Activated T-cell treated with anti-CD3 and anti-CD28 coated beads, Interleukin-2, amount 50 U/mL, for 1 hour (primary cell): Measurements from ENCODE around the gene DGKE.

ENCODE experiments used
- DNase-seq: peaks from one replicate; pipeline ENCODE4 v3.0.0-alpha.2; 2020

Gene DGKE

DNA sequence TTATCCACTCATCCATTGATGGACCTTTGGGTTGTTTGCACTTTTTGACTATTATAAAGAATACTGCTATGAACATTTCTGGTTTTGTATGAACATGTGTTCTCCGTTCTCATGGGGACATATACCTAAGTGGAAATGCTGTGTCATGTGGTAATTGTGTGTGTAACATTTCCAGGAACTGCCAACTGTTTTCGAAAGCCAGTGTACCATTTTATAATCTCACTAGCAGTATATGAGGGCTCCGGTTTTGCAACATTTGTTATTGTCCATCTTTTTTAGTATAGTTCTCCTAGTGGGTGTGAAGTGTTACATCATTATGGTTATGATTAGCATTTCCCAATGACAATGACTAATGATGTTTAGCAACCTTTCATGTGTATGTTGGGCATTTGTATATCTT, 85.0 kb downstream of the DGKE start:
- no peak for DNase-seq
